ENCODE measurements around the gene CREBBP.

Gene CREBBP

DNA sequence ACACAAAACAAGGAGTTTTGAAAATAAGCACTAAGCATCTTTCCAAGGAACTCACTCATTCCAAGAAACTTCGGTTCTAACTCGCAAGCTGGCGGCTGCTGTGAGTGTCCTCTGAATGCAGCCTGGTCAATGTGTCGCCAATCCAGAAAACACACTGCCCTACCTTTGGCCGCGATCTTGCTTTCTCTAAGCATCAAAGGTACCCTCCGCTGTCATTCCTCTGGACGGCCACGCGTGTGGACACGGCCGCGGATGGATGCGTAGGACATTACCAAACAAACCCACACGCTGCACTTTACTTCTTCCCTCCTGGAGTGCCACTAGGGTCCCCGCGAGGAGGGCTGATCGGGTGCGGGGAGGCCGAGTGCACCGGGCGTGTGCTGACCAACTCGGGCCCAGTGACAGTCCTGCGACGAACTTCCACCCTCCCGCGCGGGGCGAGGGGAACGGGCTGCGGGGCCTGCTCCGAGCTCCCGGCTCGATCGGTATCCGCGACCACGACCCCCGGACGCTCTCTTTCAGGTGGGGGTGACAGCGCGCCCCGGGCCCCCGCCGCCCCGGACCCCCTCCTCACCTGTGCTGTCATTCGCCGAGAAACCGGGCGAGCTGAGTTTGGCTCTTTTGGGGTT lies 1.1 kb downstream of the CREBBP start:
- DNase-seq, result peak; percentile 47

DNA sequence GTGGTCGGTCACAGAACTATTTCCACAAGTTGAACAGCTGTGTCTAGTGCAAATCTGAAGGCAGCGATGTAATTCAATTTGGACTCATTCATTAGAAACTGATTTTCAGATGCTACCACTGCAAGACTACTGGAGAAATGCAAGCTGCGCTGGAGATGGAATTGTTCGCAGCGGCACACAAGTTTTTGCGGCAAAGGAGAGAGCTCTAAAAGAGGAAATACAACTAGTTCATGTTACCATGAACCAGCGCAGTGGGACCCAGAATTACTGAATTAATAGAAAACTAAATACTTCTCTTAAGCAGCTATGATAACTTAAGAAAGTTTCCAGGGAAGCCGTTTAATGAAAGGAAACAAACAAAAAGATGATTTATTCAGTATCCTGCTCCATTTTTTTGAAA lies 1.9 kb downstream of the CREBBP start:
- peak; percentile 68 for DNase-seq

DNA sequence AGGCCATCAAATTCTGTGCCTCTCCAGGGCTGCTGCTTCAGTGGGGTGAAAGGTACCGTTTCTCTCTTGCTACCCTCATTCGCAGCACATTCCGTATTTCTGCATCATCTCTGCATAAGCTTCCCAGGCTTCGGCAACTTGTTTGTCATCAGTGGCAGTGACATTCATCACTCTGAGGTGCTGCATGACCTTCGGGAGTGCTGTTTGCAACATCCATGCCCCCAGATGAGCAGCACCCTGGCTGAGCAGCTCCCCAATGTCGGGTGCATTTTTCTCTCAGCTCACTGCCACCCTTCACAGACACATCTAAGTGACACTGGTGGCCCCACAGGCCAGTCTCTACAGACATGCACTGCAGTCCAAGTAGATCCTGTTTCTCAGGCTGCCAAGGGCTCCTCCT lies 3.8 kb downstream of the CREBBP start:
- DNase-seq, result no peak

DNA sequence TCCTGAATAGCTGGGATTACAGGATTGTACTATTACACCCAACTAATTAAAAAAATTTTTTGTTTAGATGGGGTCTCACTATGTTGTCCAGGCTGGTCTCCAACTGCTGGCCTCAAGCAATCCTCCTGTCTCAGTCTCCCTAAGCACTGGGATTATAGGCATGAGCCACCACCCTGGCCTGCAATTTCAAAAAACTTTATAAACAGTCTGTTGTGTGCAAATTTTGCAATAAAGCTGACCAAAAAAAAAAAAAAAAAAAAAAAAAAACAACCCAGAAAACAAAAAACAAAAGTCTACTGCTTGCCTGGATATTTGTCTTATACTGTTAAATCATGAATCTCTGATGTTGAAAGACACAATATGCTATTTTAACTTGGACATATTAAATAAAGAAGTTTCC lies 4.4 kb downstream of the CREBBP start:
- no peak for DNase-seq

DNA sequence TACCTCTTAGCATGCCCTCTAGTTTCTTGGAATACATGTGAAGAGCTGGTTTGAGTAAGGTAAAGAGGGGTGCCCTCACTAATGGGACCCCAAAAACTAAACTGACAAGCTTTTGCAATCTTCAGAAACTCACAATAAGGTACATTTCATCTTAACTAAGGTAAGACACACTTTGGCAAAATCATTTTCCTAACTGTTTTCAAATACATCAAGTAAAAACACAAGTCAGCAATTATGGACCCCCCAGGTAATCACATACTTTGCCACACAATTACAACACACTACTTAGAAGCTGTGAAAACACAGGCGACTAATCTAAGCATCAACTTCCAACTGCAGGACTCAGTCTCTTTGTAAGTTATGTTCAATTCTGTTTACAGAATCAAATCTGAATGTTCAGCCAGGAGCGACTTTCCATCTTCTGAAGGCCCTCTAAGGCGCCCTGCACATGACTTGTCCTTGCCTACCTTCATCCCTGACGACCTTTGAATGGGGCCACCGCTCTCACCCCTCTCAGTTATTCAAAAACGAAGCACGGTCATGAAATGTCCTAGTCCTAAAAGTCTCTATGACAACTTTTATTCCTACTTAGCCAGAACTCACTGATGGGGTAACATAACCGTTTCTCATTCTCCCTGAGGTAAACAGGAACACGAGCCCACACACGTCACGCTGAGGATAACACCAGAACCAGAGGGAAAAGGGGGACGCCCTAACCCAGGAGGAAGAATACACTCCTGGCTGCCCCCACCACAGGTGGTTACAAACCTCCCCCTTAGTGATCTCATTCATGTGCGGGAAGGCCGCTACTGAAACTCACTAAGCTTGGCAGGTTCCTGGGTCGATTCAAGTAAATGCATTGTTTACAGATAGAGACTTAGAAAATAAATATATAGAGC lies 5.5 kb downstream of the CREBBP start:
- no peak for DNase-seq

DNA sequence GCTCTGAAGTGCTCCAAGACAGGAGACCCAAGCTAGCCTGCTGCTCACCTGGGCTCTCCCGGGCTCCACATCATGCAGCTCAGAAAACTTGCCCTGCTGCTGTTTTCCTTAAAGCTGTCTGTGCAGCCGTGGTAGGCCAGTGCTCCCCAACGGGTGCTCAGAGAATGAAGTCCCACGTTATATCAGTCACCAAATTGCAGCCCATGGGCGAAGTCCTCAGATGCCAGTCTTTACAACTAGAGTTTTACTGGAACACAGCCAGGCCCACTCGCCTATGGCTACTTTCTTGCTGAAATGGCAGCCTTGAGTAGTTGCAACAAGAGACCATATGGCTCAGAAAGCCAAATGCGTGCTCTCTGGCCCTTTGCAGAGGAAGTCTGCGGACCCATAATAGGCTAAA lies 6.3 kb downstream of the CREBBP start:
- DNase-seq, result peak; percentile 23

DNA sequence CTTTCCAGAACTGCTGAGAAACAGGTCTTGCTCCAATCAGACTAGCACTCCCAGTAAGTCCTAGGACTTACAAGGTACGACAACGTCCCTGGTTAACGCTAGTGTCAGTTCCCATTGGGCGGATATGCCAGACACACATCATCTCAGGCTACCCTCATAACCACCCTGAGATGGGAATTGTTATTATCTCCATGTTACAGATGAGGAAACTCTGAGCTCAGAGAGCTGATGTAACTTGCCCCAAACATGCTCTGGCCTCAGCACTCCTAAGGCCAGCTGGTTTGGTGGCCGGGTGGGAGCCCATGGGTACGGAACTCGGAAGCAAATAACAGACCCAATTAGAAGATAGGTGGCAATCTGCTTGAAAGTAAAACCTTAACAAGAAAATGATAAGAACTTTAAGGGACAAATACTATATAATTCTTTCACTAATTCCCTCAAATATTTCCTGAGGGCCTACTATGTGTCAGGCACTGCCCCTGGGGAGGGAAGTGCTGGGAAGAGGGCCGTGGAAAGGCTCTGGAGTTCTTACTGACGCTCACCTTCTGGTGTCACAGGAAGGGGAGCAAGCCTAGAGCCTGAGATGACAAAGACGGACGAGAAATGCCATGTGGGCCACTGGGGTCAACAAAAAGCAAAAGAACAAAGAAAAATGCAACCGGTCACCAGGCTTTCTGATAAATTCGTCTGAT lies 6.9 kb downstream of the CREBBP start:
- DNase-seq, result peak; percentile 17

DNA sequence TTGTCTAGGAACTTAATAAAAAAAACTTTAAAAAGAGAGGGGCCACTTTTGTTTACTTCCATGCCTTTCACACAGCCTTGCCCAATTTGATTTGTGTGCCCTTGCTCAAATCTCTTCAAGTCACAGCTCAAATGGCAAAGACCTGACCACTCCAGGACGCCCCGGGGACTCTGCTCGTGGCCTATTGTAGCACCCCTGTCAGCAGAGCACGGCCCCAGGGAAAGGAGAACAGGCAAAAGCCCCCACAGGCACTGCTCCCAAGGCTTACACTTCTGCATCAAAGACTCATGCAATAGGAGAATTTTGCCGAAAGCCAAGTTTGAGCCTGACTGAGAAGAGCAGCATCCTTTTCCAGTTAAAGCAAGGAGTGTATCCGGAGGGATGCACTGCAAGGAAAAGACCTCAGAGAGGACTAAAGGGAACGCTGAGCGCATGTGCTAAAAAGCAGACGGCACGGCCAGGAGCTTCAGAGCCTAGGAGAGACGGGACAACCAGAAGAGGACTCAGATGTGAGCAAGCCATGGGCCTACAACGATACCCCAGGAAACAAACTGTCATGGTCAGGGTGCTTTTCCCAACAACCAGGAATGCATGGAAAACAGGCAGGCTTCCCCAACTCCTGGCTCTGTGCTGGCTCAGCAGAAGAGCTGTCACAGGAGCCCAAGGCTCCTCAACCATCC lies 8.2 kb downstream of the CREBBP start:
- no peak for DNase-seq

DNA sequence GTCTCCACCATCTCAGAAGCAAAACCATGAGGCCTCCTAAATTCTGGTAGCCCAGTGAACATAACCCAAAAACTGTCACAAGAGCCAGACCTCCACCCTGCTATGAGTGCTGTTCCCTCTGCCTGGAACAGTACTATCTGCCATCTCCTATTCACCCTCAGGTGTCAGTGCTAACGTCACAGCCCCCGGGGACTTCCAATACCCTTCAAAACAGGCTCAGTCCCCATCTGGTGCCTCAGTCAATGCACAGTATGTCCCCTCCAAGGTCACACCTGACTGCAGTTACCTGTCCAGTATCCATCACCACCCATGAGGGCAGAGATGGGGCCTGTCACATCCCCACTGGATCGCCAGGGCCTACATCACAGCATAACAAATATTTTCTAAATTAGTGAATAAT lies 11.5 kb downstream of the CREBBP start:
- no peak for DNase-seq

DNA sequence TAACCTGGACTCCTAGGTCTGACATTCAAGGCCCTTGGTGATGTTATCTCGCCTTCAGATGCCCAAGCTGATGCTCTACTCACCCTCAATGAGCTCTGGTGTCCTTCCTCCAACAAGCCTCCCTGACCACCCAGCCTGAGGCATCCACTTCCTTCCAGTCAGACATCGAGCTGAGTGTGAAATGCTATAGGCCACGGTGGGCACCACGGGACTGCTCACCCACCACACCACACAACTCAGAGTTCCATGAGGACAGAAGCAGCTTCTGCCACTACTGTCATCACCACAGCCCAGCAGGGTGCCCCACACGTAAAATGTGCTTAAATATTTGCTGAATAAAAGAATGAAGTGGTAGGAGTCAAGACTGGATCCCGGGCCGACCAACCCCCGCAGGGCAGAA lies 12.0 kb downstream of the CREBBP start:
- DNase-seq, result no peak

DNA sequence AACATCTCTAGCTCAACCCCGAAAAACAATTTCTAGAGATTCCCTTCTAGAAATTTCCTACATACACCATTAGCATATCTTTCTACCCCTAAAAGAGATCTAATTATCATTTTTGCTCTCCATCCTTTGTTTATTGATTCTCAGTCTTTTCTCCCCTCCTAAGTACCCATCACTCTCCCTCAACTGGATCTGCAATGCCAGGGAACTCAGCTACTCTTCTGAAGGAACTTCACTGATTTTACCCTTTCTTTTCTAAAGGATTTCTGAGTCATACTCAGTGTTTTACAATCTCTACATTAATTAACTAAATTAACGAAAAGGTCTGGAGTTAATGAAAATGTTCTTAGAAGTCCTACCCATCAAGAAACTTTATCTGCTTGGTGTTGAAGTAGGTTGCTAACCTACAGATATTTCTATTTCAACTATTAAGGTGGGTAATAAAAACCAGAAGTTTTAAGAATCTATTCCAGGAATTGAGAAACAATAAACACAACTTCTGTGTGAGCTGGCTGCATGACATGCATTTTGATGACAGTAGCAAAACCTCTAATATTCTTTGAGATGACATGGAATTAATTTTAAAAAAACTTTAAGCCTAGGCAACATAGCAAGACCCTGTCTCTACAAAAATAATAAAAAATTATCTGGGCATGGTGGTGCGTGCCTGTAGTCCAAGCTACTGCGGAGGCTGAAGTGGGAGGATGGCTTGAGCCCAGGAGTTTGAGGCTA lies 13.6 kb downstream of the CREBBP start:
- DNase-seq, result no peak

DNA sequence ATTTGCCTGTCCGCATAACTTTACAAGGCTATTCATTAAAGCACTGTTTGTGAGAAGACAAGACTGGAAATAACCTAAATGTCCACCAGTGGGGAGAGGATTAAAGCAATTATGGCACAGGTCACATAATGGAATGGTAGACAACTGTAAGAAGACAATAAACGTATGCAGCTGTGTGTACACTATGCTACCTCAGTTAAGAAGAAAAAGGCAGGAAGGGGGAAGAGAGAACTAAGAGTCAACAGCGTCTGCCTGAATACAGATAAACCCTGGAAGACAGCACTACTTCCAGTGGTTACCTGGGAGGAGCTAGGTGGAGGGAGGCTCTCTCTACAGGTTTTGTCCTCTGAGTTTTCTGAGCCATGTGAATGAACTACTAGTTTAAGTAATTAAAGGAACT lies 15.3 kb downstream of the CREBBP start:
- DNase-seq, result peak; percentile 31

DNA sequence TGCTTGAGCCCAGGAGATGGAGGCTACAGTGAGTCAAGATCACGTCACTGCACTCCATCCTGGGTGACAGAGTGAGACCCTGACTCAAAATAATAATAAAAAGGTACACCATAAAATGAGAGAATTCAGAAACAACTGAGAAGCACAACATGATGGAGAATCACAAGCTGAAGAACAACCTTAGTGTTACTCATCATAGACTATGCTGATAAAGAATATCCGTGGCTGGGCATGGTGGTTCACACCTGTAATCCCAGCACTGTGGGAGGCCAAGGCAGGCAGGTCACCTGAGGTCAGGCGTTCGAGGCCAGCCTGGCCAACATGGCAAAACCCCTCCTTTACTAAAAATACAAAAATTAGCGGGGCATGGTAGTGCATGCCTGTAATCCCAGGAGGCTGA lies 16.0 kb downstream of the CREBBP start:
- DNase-seq, result no peak

DNA sequence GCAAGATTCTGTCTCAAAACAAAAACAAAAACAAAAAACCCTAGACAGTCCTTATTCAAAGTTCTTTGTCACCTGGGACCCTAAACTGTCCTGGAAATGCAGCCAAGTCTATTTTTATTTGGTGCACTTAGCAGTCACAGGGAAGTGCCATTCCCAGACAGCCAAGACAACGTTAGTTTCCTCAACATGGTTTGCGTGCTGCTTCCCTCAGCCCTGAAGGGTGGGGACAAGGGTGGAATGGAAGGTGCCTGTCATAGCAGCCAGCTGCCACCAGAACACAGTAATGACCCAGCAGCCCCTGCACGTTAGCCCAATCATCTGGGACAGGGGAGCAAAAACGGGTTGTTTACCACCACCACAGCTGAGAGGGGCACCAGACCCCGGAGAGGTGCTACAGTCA lies 16.9 kb downstream of the CREBBP start:
- no peak for DNase-seq

DNA sequence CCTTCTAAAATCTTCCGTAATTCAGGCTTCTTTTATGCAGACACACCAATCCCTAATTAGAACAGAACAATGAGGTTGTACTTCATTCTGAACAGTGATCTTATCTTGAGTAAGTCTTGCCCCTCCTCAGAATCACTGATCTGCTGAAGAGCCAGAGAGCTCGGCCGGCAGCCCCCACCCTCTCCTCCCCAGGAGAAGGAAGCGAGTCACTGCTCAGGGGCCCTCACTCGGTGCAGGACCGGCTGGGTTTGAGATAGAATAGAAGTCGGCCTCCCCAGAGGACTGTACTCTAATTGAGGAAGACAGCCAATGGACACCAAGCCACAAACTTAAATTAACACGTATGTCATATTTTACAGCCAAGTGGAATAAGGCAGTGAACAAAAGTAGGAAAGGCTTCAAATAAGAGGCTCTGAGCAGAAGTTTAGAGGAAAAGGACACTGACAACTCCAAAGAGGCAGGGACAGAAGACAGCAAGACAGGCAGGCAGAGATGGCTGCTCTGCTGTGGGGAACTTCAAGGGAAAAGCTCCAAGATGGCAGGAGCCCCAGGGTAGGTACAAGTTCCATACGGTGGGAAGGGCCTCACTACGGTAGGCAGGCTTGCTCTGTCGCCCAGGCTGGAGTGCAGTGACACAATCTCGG lies 18.6 kb downstream of the CREBBP start:
- peak; percentile 78 for DNase-seq

DNA sequence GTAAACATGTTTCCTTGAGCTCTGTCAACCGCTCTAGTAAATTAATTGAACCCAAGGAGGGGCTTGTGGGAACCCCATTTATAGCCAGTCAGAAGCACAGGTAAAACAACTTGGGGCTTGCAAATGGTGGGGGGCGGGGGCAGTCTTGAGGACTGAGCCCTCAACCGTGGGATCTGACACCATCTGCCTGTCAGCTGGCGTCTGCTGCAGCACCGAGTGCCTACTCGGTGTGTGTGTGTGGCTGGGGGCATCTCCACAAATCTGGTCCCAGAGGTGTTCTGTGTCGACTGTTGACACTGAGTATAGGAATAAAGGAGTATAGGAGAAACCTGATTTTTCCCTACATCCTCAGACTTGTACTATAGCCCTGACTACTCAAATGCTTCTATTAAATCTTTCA lies 20.6 kb downstream of the CREBBP start:
- no peak for DNase-seq

DNA sequence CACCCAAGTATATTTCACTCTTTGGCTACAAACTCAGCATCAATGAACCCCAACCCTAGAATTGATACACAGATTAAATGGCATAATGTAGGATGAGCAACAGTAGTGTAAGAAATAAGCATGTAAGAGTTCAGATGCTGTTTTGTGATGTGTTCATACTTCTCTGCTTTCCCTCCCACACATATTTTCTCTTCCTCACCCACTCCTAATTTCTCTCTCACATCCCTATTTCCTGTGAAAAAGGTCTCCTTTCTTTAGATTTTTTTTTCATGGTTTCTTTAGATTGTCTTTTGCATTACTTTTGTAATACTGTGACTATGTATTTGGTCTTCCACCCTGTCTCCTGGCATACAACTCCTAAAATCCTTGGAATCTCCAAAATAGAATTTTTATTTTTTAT lies 21.7 kb downstream of the CREBBP start:
- DNase-seq, result no peak

DNA sequence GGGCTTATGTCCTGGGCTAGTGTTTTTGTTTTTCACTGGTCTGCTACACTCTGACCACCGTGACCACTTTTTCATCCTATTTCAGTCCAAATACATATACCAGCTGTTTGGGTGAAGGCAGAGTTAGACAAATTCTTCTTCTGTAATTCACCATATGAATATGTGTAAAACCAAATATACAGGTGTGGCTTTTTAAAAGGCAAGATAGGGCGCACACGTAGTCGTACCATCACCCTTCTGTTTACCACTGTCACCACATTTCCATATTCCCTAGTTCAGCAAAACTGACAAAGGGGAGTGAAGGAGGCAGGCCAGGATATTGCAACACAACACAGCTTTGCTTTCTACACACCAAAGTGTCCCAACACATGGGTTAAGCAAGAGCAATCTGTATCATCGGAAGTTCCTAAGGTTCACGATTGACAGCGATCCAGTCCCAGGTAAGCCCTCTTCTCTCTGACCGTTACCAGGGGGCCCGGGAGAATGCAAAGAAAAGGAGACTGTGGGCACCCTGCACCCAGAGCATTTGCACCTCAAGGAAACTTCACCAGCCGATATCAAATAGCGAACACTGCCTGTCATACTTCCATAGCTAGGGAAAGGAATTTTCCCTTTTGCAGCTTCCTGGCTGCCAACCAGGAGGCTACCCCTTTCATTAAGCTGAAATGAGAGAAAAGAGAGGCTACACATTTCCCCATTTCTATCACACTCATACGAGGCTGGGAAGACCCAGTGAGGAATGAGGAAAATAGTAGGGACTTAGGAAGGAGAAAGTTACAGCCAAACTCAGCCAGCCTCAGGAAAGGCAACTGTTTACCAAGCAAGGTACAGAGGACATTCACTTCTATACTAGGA lies 23.1 kb downstream of the CREBBP start:
- peak; percentile 75 for DNase-seq

DNA sequence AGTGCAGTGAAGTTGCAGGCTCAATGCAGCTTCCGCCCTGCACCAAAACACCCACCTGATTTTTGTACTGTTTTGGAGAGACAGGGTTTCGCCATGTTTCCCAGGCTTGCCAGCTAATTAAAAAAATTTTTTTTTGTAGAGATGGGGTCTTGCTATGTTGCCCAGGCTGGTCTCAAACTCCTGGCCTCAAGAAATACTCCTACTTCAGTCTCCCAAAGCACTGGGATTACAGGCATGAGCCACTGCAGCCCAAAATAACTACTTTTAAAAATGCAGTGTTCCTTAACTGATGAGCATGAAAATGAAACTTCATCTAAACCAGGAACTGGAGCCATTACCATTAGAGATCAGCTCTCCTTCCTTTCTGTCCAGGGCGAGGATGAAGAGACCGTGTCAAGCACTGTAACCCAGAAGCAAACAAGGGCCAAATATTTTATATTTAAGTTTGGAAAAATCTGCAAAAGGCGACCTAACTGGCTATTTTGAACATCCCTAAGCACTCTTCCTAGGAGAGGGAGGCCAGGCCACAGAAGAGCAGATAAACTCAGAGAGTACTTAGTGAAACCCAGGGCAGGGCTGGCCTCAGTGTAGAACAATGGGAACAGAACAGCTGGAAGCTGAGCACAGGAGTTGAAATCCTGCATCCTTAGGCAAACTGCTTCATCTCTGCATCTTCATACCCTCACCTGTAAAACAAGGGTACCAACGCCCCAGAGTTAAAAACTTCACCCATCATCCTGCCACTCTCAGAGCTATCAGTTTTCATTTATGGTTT lies 24.0 kb downstream of the CREBBP start:
- no peak for DNase-seq

Measured in hematopoietic multipotent progenitor cell treated with erythropoietin and hydrocortisone succinate and interleukin-3 and kit ligand, for 4 days (in vitro differentiated cells).